LNCaP clone FGC (cell line): ENCODE results near the gene CYP2U1.
"Not testable (repeated sequence)": the region's sequence is repeated elsewhere in the genome, so short reads cannot be mapped to it uniquely, and the experiment has no call there.

Experiments used
- DNase-seq: peaks from one replicate; pipeline ENCODE4 v3.0.0-alpha.2; 2011; ENCODE audit warnings: low read depth
- H3K4me3 ChIP-seq: 2 replicates; pipeline ENCODE4 v1.5.1; 2011; ENCODE audit warnings: mild to moderate bottlenecking, low read depth, low read length, control low read depth
- CTCF ChIP-seq: IDR thresholded peaks from 2 replicates; pipeline ENCODE4 v1.5.1; 2012; ENCODE audit warnings: mild to moderate bottlenecking; ENCODE audit not compliant: control insufficient read depth, insufficient read depth; ENCODE audit errors: extremely low read depth

Gene CYP2U1

GRCh38 chr4:107917500-107917899 is 13.8 kb upstream of the CYP2U1 start:
- H3K4me3 ChIP-seq = no peak overlapping the region
- DNase-seq = no peak
- TF ChIP-seq CTCF = no peak

DNA sequence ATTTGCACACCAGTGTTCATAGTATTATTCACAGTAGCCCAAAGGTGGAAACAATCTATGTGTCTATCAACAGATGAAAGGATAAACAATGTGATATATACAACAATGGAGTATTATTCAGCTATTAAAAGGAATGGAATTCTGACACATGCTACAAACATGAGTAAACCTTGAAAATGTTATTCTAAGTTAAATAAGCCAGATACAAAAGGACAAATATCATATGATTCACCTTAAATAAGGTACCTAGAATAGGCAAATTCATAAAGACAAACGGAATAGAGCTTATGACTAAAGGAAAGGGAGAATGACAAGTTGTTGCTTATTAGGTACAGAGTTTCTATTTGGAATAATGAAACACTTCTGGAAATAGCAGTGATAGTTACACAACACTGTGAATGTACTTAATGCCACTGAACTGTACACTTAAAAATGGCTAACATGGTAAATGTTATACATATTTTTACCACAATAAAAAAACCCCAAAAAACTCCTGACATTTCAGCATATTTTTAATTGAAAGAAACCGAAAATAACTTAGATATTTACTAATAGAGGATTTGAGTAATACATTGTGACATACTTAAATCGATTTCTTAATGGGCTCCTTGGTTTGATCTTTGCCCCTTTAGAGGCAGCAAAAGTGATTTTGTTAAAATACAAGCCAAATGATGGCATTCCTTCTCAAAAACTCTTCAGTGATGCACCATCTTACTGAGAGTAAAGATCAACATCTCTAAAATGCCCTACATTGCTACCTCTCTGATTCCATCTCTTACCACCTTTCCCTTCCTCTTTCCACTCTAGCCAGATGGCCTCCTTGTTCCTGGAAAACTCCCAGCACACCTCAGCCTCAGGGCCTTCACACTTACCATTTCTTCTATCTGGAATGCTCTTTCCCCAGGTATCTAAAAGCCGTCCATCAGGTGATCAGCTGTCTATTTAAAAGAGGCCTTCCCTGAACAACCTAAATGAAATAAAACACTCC is 8.6 kb upstream of the CYP2U1 start:
- H3K4me3 ChIP-seq = no peak overlapping the region
- TF ChIP-seq CTCF = no peak

GRCh38 chr4:107925713-107926112 is 5.6 kb upstream of the CYP2U1 start:
- DNase-seq, H3K4me3 ChIP-seq: not testable (repeated sequence)

More for the DNA sequence above, 8.6 kb upstream of the CYP2U1 start:
- no peak for DNase-seq

DNA sequence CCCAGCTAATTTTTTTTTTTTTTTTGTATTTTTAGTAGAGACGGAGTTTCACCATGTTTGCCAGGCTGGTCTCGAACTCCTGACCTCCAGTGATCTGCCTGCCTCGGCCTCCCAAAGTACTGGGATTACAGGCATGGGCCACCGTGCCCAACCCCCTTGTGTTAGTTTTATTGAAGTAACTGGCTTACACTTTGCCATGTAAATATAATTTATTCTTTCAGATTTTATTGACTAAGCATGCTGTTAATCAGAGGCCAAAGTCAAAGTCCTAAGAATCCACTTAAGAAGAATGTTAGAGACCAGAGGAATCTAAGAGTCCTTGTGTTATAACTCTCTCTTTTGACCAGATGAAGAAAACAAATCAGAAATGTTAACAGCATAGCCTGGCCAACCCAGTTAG is 4.5 kb upstream of the CYP2U1 start:
- not testable (repeated sequence) for DNase-seq, H3K4me3 ChIP-seq

DNA sequence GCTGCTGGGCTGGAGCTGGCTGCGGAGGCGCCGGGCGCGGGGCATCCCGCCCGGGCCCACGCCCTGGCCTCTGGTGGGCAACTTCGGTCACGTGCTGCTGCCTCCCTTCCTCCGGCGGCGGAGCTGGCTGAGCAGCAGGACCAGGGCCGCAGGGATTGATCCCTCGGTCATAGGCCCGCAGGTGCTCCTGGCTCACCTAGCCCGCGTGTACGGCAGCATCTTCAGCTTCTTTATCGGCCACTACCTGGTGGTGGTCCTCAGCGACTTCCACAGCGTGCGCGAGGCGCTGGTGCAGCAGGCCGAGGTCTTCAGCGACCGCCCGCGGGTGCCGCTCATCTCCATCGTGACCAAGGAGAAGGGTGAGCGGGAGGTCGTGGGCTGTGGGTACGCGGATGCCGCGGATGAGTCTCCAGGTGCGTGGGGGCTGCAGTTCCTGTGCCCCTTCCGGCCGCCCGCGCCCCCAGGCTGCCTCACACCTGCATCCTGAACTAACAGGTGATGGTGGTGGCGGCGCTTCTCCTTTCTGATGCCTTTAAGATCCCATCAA is 499 bp downstream of the CYP2U1 start:
- no peak for TF ChIP-seq CTCF
- DNase-seq = no peak
- peak overlapping the region; percentile 72 for H3K4me3 ChIP-seq

GRCh38 chr4:107935246-107935645 is 3.9 kb downstream of the CYP2U1 start:
- no peak for DNase-seq
- TF ChIP-seq CTCF = no peak
- H3K4me3 ChIP-seq = no peak overlapping the region

- no peak for DNase-seq
- H3K4me3 ChIP-seq = no peak overlapping the region
- no peak for TF ChIP-seq CTCF
Measured at GRCh38 chr4:107937040-107937439, 5.7 kb downstream of the CYP2U1 start.

DNA sequence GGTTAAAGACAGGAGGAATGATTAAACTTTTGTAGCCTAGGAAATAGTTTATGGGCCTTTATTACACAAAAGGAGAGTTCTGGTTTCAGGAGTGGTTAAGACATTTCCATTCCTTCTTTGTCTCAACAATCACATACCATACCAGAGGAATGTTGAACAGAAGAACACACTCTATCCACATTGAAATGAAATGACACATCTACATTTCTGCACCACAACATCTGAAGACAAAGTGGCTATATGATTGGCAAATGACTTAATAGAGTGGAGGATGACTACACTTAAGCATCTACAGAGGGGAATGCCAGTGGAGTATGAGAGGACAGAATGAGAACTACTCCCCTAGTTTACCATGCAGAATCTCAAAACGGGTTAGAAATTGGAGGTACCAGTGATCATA is 8.0 kb downstream of the CYP2U1 start:
- TF ChIP-seq CTCF = no peak
- H3K4me3 ChIP-seq = no peak overlapping the region
- DNase-seq = no peak
